ENCODE results near the gene DISC1.
"Not testable (repeated sequence)": the region's sequence is repeated elsewhere in the genome, so short reads cannot be mapped to it uniquely, and the experiment has no call there.

Gene DISC1

GRCh38 chr1:231731268-231731667 is 104.7 kb downstream of the DISC1 start:
- DNase-seq (ENCODE audit: low read depth in 2 of 2), result no peak

- no peak for DNase-seq (ENCODE audit: low read depth in 2 of 2)
These were observed 106.5 kb downstream of the DISC1 start for GRCh38 chr1:231733063-231733462.

GRCh38 chr1:231733672-231734071 is 107.1 kb downstream of the DISC1 start:
- no peak for DNase-seq (ENCODE audit: low read depth in 2 of 2)

- DNase-seq (ENCODE audit: low read depth in 2 of 2), result no peak
These were observed 107.8 kb downstream of the DISC1 start for GRCh38 chr1:231734417-231734816.

GRCh38 chr1:231735411-231735810 is 108.8 kb downstream of the DISC1 start:
- no peak for DNase-seq (ENCODE audit: low read depth in 2 of 2)

- no peak for DNase-seq (ENCODE audit: low read depth in 2 of 2)
These were observed 109.4 kb downstream of the DISC1 start for GRCh38 chr1:231735941-231736340.

- no peak for DNase-seq (ENCODE audit: low read depth in 2 of 2)
These were observed 109.9 kb downstream of the DISC1 start for GRCh38 chr1:231736464-231736863.

- DNase-seq (ENCODE audit: low read depth in 2 of 2), result no peak
These were observed 112.0 kb downstream of the DISC1 start for GRCh38 chr1:231738554-231738953.

GRCh38 chr1:231743966-231744365 is 117.4 kb downstream of the DISC1 start:
- no peak for DNase-seq (ENCODE audit: low read depth in 2 of 2)

GRCh38 chr1:231748760-231749415 is 122.3 kb downstream of the DISC1 start:
- DNase-seq (ENCODE audit: low read depth in 2 of 2), result no peak

GRCh38 chr1:231750296-231750695 is 123.7 kb downstream of the DISC1 start:
- no peak for DNase-seq (ENCODE audit: low read depth in 2 of 2)

- no peak for DNase-seq (ENCODE audit: low read depth in 2 of 2)
These were observed 124.3 kb downstream of the DISC1 start for GRCh38 chr1:231750818-231751362.

- DNase-seq (ENCODE audit: low read depth in 2 of 2), result no peak
These were observed 124.8 kb downstream of the DISC1 start for GRCh38 chr1:231751415-231751814.

GRCh38 chr1:231753313-231753712 is 126.7 kb downstream of the DISC1 start:
- no peak for DNase-seq (ENCODE audit: low read depth in 2 of 2)

- DNase-seq (ENCODE audit: low read depth in 2 of 2), result no peak
These were observed 130.5 kb downstream of the DISC1 start for GRCh38 chr1:231757101-231757404.

GRCh38 chr1:231757759-231758158 is 131.2 kb downstream of the DISC1 start:
- no peak for DNase-seq (ENCODE audit: low read depth in 2 of 2)

GRCh38 chr1:231761252-231761651 is 134.7 kb downstream of the DISC1 start:
- no peak for DNase-seq (ENCODE audit: low read depth in 2 of 2)

GRCh38 chr1:231761747-231762541 is 135.4 kb downstream of the DISC1 start:
- DNase-seq (ENCODE audit: low read depth in 2 of 2), result no peak

GRCh38 chr1:231763456-231763855 is 136.9 kb downstream of the DISC1 start:
- DNase-seq (ENCODE audit: low read depth in 2 of 2), result no peak

GRCh38 chr1:231765825-231766224 is 139.2 kb downstream of the DISC1 start:
- DNase-seq (ENCODE audit: low read depth in 2 of 2), result not testable (repeated sequence)

GRCh38 chr1:231767471-231767870 is 140.9 kb downstream of the DISC1 start:
- DNase-seq (ENCODE audit: low read depth in 2 of 2), result no peak

GRCh38 chr1:231768416-231768815 is 141.8 kb downstream of the DISC1 start:
- no peak for DNase-seq (ENCODE audit: low read depth in 2 of 2)

GRCh38 chr1:231770506-231771175 is 144.1 kb downstream of the DISC1 start:
- DNase-seq (ENCODE audit: low read depth in 2 of 2), result no peak

Measured in stimulated activated CD8-positive, alpha-beta memory T cell treated with anti-CD3 and anti-CD28 coated beads, Interleukin-15, amount 100 ng/mL, for 4 hours (primary cell).